GM12801 (cell line): ENCODE data around the gene MPP2.

Experiments
- CTCF ChIP-seq: IDR thresholded peaks from one replicate; pipeline ENCODE4 v1.5.1; 2011; ENCODE audit warnings: control low read depth; ENCODE audit not compliant: insufficient read length; ENCODE audit errors: extremely low read depth

Gene MPP2

GRCh38 chr17:43949781-43950180, 42.4 kb upstream of the MPP2 start:
- TF ChIP-seq CTCF = no peak

GRCh38 chr17:43946781-43947180, 39.4 kb upstream of the MPP2 start:
- no peak for TF ChIP-seq CTCF

GRCh38 chr17:43945074-43945829, 37.9 kb upstream of the MPP2 start:
- no peak for TF ChIP-seq CTCF

GRCh38 chr17:43942051-43942685, 34.8 kb upstream of the MPP2 start, which contains the start of gene PPY:
Gene PPY (minus strand): TSS chr17:43942476. CDS start chr17:43941654, 822 bp downstream.
- TF ChIP-seq CTCF = no peak

- TF ChIP-seq CTCF = no peak
These were observed 33.3 kb upstream of the MPP2 start for GRCh38 chr17:43940630-43941029.

- TF ChIP-seq CTCF = no peak
These were observed 32.5 kb upstream of the MPP2 start for GRCh38 chr17:43939886-43940285.

- no peak for TF ChIP-seq CTCF
These were observed 31.5 kb upstream of the MPP2 start for GRCh38 chr17:43938838-43939182.
